Measurements from ENCODE around the gene LEMD2. TPM values are rescaled to one million over a fixed set of nuclear protein-coding genes. Genes with fewer than 3 reads are reported as not detected.

Gene LEMD2
- total RNA-seq, 1 donor from 2014 or later: 29.6 TPM

DNA sequence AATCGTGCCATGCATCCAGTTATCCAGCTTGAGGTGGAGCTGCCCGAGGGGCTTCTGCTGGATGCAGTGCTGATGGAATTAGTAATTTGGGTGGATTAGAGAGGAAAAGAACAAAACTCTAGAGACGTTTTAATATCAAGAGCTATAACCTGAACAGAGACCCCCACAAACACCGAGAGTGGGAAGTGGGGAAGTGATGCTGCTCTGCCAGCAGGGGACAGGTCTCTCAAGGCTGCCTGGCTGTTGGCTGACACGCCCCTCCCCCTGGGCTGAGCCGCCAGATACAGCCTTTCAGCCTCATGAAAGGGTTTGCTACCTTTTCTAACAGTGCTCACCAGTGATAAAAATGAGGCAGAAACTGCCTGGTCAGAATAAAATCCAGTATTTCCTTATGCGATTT is 9.6 kb downstream of the LEMD2 start:
- DNase-seq (ENCODE audit: low spot score): no peak
- intact Hi-C loops (cut with DNase I): loop anchor here (10.0 kb wide), 1 partner anchor 276 kb away; no protein-coding TSS in a partner anchor

- intact Hi-C loops (cut with DNase I): loop anchor here (10.0 kb wide), 1 partner anchor 276 kb away; no protein-coding TSS in a partner anchor
- DNase-seq (ENCODE audit: low spot score): no peak
Measured at GRCh38 chr6:33778444-33779121, 10.3 kb downstream of the LEMD2 start.

DNA sequence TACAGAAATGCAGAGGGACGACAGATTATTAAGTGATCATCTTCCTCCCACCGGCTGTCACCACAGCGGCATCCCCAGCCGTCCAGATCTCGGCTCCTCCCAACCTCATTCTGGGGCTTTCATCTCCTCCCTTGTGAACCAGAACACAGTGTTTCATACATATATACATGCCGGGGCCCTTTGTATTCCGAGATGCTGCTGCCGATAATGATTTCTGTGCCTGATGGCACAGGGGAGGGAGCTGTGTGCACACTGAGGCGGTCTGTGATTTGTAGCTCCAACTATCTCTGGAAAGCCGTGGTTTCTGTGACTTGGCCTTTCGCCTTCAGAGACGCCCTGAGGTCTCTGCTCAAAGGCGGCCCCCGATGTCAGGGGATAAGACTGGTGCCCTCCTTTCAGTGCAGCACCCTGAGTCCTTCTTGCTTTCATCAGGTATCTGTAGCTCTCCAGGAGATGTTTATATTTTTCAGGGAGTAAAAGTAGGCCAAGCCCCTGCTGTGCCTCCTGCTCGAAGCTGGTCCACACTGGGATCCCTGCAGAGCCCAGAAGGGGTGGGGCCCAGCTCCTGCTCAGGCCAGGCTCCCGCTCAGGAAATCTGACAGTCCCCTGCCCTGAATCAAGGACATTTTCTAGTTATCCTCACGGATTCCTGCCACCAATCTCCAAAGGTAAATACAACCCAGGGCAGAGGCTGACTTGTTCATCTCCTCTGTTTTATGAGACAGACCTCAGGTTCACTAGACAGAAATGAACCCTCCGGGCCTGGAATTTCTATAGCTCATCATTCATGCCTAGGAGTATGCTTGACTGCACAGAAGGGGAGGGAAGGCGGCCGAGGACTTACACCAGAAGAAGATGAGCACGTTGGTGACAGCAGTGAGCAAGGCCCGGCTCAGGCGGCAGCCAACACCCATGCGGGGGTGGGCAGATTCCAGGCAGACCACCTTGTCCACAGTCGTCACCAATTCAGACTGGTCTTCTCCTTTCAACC is 11.2 kb downstream of the LEMD2 start:
- intact Hi-C loops (cut with DNase I): loop anchor here (10.0 kb wide), 1 partner anchor 277 kb away; no protein-coding TSS in a partner anchor
- DNase-seq (ENCODE audit: low spot score): no peak

DNA sequence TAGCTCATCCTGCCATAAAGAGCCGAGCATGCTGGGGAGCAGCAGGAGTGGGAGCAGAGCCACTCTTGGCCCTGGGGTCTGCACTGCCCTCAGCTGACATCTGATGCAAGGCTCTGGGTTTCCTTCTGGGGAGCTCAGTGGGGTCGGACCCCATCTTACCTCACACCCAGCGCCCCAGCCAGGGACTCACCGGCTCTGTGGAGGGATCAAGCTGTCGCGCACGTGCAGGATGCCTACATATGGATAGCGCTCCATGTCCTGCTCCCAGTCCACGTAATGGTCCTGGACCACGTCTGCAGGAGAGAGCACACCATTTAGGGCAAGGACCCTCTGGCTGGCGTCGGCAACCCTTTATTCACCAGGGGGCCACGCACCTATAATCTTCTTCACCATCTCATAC is 12.2 kb downstream of the LEMD2 start:
- DNase-seq (ENCODE audit: low spot score): no peak
- intact Hi-C loops (cut with DNase I): loop anchor here (10.0 kb wide), 1 partner anchor 278 kb away; no protein-coding TSS in a partner anchor

- DNase-seq (ENCODE audit: low spot score): no peak
- intact Hi-C loops (cut with DNase I): loop anchor here (10.0 kb wide), 1 partner anchor 279 kb away; no protein-coding TSS in a partner anchor
Measured at GRCh38 chr6:33776186-33776585, 12.7 kb downstream of the LEMD2 start.

- no peak for DNase-seq (ENCODE audit: low spot score)
- intact Hi-C loops (cut with DNase I): loop anchor here (10.0 kb wide), 1 partner anchor 280 kb away; no protein-coding TSS in a partner anchor
Measured at GRCh38 chr6:33774774-33775173, 14.2 kb downstream of the LEMD2 start.

GRCh38 chr6:33772902-33773472 is 15.9 kb downstream of the LEMD2 start:
- DNase-seq (ENCODE audit: low spot score): no peak
- intact Hi-C loops (cut with DNase I): loop anchor here (2.0 to 10.0 kb wide), 2 partner anchors 282 to 382 kb away; no protein-coding TSS in a partner anchor

GRCh38 chr6:33772082-33772830 is 16.7 kb downstream of the LEMD2 start:
- no peak for DNase-seq (ENCODE audit: low spot score)

GRCh38 chr6:33771146-33772081 is 17.5 kb downstream of the LEMD2 start:
- intact Hi-C loops (cut with DNase I): loop anchor here (2.0 to 10.0 kb wide), 3 partner anchors 257 to 383 kb away; no protein-coding TSS in a partner anchor

More at GRCh38 chr6:33772082-33772830, 16.7 kb downstream of the LEMD2 start:
- intact Hi-C loops (cut with DNase I): loop anchor here (2.0 to 10.0 kb wide), 2 partner anchors 283 to 383 kb away; no protein-coding TSS in a partner anchor

GRCh38 chr6:33770833-33771145 is 18.1 kb downstream of the LEMD2 start:
- no peak for DNase-seq (ENCODE audit: low spot score)
- intact Hi-C loops (cut with DNase I): loop anchor here (2.0 to 10.0 kb wide), 2 partner anchors 258 to 284 kb away; no protein-coding TSS in a partner anchor

More at GRCh38 chr6:33771146-33772081, 17.5 kb downstream of the LEMD2 start:
- peak; percentile 82 for DNase-seq (ENCODE audit: low spot score)

DNA sequence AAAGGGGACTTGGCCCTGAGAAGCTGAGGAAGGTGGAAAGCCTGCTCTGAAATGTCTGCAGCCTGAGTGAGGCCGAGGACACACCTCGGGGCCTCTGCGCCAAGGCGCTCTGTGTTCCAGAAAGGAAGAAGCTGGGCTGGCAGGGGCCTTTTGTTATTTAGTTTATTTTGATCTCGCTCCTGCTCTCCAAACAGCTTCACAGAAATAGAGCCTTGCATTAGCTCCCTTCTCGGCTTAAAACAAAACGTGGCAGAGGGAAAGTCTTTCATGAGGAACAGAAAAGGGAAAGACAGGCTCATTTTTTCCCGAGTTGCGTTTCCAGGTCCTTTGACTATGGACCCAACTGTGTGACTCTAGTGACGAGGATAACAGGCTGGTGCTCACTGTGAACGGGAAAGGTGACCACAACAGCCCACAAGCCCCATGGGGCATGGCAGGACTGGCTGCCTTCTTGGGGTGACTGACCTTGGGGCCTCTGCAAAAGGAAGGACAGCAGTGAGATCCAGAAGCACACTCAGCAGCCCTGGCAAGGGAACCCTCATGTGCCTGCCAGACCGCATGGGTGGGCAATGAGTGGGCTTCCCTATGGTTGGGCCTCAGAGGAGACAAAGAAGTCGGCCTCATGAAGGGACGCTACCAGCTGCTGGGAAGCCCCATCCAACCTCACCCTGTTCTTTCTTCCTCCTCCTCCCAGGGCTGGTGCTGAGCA is 18.7 kb downstream of the LEMD2 start:
- intact Hi-C loops (cut with DNase I): loop anchor here (2.0 to 10.0 kb wide), 2 partner anchors 259 to 285 kb away; no protein-coding TSS in a partner anchor
- DNase-seq (ENCODE audit: low spot score): no peak

GRCh38 chr6:33769248-33769821 is 19.6 kb downstream of the LEMD2 start:
- intact Hi-C loops (cut with DNase I): no loop called here
- no peak for DNase-seq (ENCODE audit: low spot score)

DNA sequence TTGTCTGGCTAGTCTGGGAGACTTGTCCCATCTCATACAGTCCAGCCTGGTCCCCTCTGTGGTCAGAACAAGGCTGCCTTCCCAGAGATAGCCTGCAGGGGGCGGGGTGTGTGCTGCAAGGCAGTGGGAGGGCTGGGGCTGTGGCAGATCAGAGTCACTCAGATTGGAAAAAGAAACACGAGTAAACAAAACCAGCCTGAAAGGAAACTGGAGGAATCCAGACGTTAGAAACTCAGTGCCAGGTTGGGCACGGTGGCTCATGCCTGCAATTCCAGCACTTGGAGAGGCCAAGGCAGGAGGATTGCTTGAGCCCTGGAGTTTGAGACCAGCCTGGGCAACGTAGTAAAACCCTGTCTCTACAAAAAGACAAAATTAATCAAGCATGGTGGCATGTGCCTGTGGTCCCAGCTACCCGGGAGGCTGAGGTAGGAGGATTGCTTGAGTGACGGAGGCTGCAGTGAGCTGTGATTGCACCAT is 20.2 kb downstream of the LEMD2 start:
- intact Hi-C loops (cut with DNase I): no loop called here
- peak; percentile 90 for DNase-seq (ENCODE audit: low spot score)

GRCh38 chr6:33766921-33767907 is 21.7 kb downstream of the LEMD2 start:
- intact Hi-C loops (cut with DNase I): no loop called here
- no peak for DNase-seq (ENCODE audit: low spot score)

- intact Hi-C loops (cut with DNase I): no loop called here
Measured at GRCh38 chr6:33765368-33765767, 23.6 kb downstream of the LEMD2 start.

More at GRCh38 chr6:33765368-33765767, 23.6 kb downstream of the LEMD2 start:
- DNase-seq (ENCODE audit: low spot score): no peak

Measured in cardiac septum (tissue), 1 donor.